Measurements from ENCODE around the gene TBC1D5. TPM values are rescaled to one million over a fixed set of nuclear protein-coding genes. Genes with fewer than 3 reads are reported as not detected.

TBC1D5 gene
- total RNA-seq, 1 experiment from 2014 or later, result 36.4 TPM

DNA sequence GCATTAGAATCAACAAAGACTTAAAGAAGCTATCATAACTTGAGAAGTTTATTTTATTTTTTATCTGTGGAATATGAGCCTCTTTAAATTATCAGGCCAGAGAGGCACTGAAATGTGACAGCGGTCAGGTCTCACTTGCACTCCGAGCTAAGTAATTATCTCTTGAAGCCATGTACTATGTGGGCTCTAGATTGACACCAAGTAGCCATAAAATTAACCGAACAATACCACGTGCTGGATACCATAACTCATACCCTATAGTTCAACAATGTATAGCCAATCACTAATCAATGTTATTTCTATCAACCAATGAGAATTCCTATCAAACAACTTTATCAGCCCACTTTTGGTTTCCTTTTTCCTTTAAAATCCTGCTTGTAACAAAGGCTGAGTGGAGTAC lies 299.3 kb downstream of the TBC1D5 start:
- Histone ChIP-seq H3K9me3 (no peaks in the 10 kb centered on the region), H3K4me1 (0 out of 2 replicates have a peak, but pooled peaks cover 5% of the 10 kb centered on the region), H3K36me3 (ENCODE audit: control insufficient read depth, insufficient read depth, low read length) (no peaks in the 10 kb centered on the region), H3K4me3 (ENCODE audit: low read depth, low read length) (no peak overlapping the region), H3K27me3 (replicated peaks; ENCODE audit: control insufficient read depth, insufficient read depth, low read length) (no peaks in the 10 kb centered on the region)
- TF ChIP-seq, protein P1, sequence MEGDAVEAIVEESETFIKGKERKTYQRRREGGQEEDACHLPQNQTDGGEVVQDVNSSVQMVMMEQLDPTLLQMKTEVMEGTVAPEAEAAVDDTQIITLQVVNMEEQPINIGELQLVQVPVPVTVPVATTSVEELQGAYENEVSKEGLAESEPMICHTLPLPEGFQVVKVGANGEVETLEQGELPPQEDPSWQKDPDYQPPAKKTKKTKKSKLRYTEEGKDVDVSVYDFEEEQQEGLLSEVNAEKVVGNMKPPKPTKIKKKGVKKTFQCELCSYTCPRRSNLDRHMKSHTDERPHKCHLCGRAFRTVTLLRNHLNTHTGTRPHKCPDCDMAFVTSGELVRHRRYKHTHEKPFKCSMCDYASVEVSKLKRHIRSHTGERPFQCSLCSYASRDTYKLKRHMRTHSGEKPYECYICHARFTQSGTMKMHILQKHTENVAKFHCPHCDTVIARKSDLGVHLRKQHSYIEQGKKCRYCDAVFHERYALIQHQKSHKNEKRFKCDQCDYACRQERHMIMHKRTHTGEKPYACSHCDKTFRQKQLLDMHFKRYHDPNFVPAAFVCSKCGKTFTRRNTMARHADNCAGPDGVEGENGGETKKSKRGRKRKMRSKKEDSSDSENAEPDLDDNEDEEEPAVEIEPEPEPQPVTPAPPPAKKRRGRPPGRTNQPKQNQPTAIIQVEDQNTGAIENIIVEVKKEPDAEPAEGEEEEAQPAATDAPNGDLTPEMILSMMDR (IDR thresholded peaks at IDR 0.05; ENCODE audit: insufficient read depth in 1 of 2, low read depth in 1 of 2, low read length in 1 of 2, severe bottlenecking in 1 of 2, unreplicated experiment in 1 of 2), result no peak
- Mint-ChIP-seq H3K4me3 (ENCODE audit: unreplicated experiment) (no peak overlapping the region), H3K27me3 (ENCODE audit: insufficient read depth, unreplicated experiment) (no peaks in the 10 kb centered on the region), H3K36me3 (ENCODE audit: insufficient read depth, unreplicated experiment) (no peaks in the 10 kb centered on the region), H3K4me1 (ENCODE audit: low read depth, unreplicated experiment) (no peaks in the 10 kb centered on the region), H3K9me3 (ENCODE audit: unreplicated experiment) (no peaks in the 10 kb centered on the region), H3K27ac (ENCODE audit: unreplicated experiment) (no peak overlapping the region)
- no TSS peak for BruUV-seq (replicated peaks)
- CTCF ChIA-PET, result no interaction called here
- intact Hi-C loops (cut with micrococcal nuclease; ENCODE audit: unreplicated experiment), result no loop called here
- POLR2A ChIA-PET, result no interaction called here
- DNase-seq, result no peak

DNA sequence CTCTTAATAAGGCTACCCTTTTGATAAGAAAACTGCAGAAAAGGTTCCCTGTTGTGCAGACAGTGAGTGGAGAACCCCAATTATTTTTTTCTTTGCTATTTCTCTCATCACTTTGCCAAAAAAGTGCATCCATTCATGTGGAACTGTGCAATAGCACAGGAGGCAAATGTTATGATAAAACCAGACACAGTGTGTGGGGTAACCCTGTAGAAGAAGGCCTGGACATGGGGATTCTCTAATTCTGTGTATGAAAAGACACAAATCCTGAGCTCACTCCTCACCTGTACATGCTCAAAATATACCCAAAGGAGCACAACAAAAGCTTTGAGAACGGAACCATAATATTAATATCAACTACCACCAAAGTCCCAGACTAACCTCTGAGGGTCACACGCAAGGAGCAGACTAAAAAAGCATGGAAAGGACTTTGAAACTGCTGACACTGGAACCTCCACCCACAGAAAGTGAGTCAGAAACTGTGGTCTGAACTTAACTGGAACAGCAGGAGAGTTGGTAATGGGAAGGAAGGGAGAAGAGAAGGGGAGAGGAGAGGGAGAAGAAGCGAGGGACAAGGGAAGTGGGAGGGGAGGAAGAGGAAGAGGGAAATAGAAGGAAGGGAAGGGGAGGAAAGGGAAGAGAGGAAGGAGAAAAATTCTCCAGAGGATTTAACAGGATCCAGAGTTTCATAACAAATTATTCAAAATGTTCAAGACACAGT lies 299.9 kb downstream of the TBC1D5 start:
- intact Hi-C loops (cut with micrococcal nuclease; ENCODE audit: unreplicated experiment), result no loop called here

DNA sequence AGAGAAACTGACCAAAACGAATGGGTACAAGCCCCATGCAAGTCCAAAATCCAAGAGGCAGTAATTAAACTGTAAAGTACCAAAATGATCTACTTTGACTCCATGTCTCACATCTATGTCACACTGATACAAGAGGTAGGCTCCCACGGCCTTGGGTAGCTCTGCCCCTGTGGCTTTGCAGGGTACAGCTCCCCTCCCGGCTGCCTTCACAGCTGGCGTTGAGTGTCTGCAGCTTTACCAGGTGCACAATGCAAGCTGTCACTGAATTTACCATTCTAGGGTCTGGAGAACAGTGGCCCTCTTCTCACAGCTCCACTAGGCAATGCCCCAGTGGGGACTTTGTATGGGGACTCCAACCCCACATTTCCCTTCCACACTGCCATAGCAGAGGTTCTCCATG lies 308.6 kb downstream of the TBC1D5 start:
- H3K4me1 ChIP-seq, result no peaks in the 10 kb centered on the region
- H3K27me3 ChIP-seq (replicated peaks; ENCODE audit: control insufficient read depth, insufficient read depth, low read length), result no peaks in the 10 kb centered on the region
- H3K36me3 ChIP-seq (ENCODE audit: control insufficient read depth, insufficient read depth, low read length), result no peaks in the 10 kb centered on the region
- H3K27me3 Mint-ChIP-seq (ENCODE audit: insufficient read depth, unreplicated experiment), result no peaks in the 10 kb centered on the region
- H3K27ac Mint-ChIP-seq (ENCODE audit: unreplicated experiment), result no peak overlapping the region
- intact Hi-C loops (cut with micrococcal nuclease; ENCODE audit: unreplicated experiment), result no loop called here
- POLR2A ChIA-PET, result no interaction called here
- no peaks in the 10 kb centered on the region for H3K9me3 Mint-ChIP-seq (ENCODE audit: unreplicated experiment)
- DNase-seq, result no peak
- H3K9me3 ChIP-seq, result no peaks in the 10 kb centered on the region
- H3K4me3 ChIP-seq (ENCODE audit: low read depth, low read length), result no peak overlapping the region
- H3K4me1 Mint-ChIP-seq (ENCODE audit: low read depth, unreplicated experiment), result no peaks in the 10 kb centered on the region
- no peak overlapping the region for H3K4me3 Mint-ChIP-seq (ENCODE audit: unreplicated experiment)
- H3K36me3 Mint-ChIP-seq (ENCODE audit: insufficient read depth, unreplicated experiment), result peaks cover 5% of the 10 kb centered on the region
- BruUV-seq (replicated peaks), result no TSS peak
- CTCF ChIA-PET, result no interaction called here
- TF ChIP-seq, protein P1 (IDR thresholded peaks at IDR 0.05; ENCODE audit: insufficient read depth in 1 of 2, low read depth in 1 of 2, low read length in 1 of 2, severe bottlenecking in 1 of 2, unreplicated experiment in 1 of 2), result no peak

More for the DNA sequence above, 299.9 kb downstream of the TBC1D5 start:
- BruUV-seq (replicated peaks), result no TSS peak
- Histone ChIP-seq H3K4me3 (ENCODE audit: low read depth, low read length) (no peak overlapping the region), H3K9me3 (no peaks in the 10 kb centered on the region), H3K27me3 (replicated peaks; ENCODE audit: control insufficient read depth, insufficient read depth, low read length) (no peaks in the 10 kb centered on the region), H3K36me3 (ENCODE audit: control insufficient read depth, insufficient read depth, low read length) (no peaks in the 10 kb centered on the region), H3K4me1 (0 out of 2 replicates have a peak, but pooled peaks cover 5% of the 10 kb centered on the region)
- DNase-seq, result no peak
- H3K27ac Mint-ChIP-seq (ENCODE audit: unreplicated experiment), result no peak overlapping the region
- ChIA-PET CTCF (no interaction called here), POLR2A (no interaction called here)
- TF ChIP-seq, protein P1 (IDR thresholded peaks at IDR 0.05; ENCODE audit: insufficient read depth in 1 of 2, low read depth in 1 of 2, low read length in 1 of 2, severe bottlenecking in 1 of 2, unreplicated experiment in 1 of 2), result no peak
- no peaks in the 10 kb centered on the region for H3K36me3 Mint-ChIP-seq (ENCODE audit: insufficient read depth, unreplicated experiment)
- H3K4me1 Mint-ChIP-seq (ENCODE audit: low read depth, unreplicated experiment), result no peaks in the 10 kb centered on the region
- no peak overlapping the region for H3K4me3 Mint-ChIP-seq (ENCODE audit: unreplicated experiment)
- H3K9me3 Mint-ChIP-seq (ENCODE audit: unreplicated experiment), result no peaks in the 10 kb centered on the region
- no peaks in the 10 kb centered on the region for H3K27me3 Mint-ChIP-seq (ENCODE audit: insufficient read depth, unreplicated experiment)
